A549 (cell line): ENCODE data around the gene PDZK1. TPM values are rescaled to one million over a fixed set of nuclear protein-coding genes. Genes with fewer than 3 reads are reported as not detected.

Experiments used
- ATAC-seq, 2 experiments: fragments of 200-7000 bp in 1 of 2; fragments of >200 bp in 1 of 2; cut with Nextera tagmentation in 1 of 2; cut with Tn5 transposase in 1 of 2; 3 replicates each; pipeline versions ENCODE4 v1.8.0 to v1.9.1; 2018 to 2020; ENCODE audit warnings: mild to moderate bottlenecking in 1 of 2, moderate library complexity in 1 of 2
- CTCF ChIA-PET: fragments of 300-600 bp; sonication (Branson Sonifier 250); formaldehyde crosslinking; extraction: SDS; loops from one replicate; lab custom pipeline; 2021; ENCODE audit warnings: antibody characterized with exemption, inconsistent platforms; lab: Yijun Ruan, JAX
- POLR2A ChIA-PET: fragments of 350-600 bp; formaldehyde crosslinking; extraction: SDS; loops from one replicate; lab custom pipeline; 2021; ENCODE audit warnings: antibody characterized with exemption, inconsistent platforms; lab: Yijun Ruan, JAX
- DNase-seq, 2 experiments: peaks; one replicate each; pipeline versions ENCODE4 v3.0.0 to v3.0.0-alpha.2; 2011 to 2016; ENCODE audit warnings: low read depth in 1 of 2, low spot score in 1 of 2
- FAIRE-seq: peaks from 2 replicates; lab custom pipeline; 2011; peaks lifted over from hg19 to GRCh38; lab: Jason Lieb, UNC
- H3K27ac ChIP-seq, 2 experiments: fragments of >200 bp; sonication (Bioruptor Twin); formaldehyde crosslinking; 3 replicates each; pipeline ENCODE4 v1.5.1; 2016 to 2017
- H3K4me1 ChIP-seq: fragments of >200 bp; sonication (Bioruptor Twin); formaldehyde crosslinking; 3 replicates; pipeline ENCODE4 v1.6.1; 2016
- H3K4me2 ChIP-seq: fragments of >200 bp; sonication (Bioruptor Twin); formaldehyde crosslinking; 3 replicates; pipeline ENCODE4 v1.6.1; 2016
- H3K4me3 ChIP-seq: fragments of >200 bp; sonication (Bioruptor Twin); formaldehyde crosslinking; 3 replicates; pipeline ENCODE4 v1.5.1; 2016
- H3K9me3 ChIP-seq: fragments of >200 bp; sonication (Bioruptor Twin); formaldehyde crosslinking; 3 replicates; pipeline ENCODE4 v1.6.1; 2016
- CBX8 ChIP-seq: fragments of 200-600 bp; sonication (generic); IDR thresholded peaks from 2 replicates; pipeline ENCODE4 v1.6.1; 2016
- CHD2 ChIP-seq: fragments of 150-350 bp; IDR thresholded peaks from 2 replicates; pipeline ENCODE4 v1.6.1; 2014; ENCODE audit warnings: low read length; ENCODE audit not compliant: partially characterized antibody
- EHF ChIP-seq: fragments of 250-450 bp; sonication (Bioruptor Pico); IDR thresholded peaks from 2 replicates; pipeline ENCODE4 v1.5.0; 2020; ENCODE audit warnings: mild to moderate bottlenecking
- EHMT2 ChIP-seq: fragments of 200-600 bp; sonication (generic); IDR thresholded peaks from 2 replicates; pipeline ENCODE4 v1.6.1; 2016; ENCODE audit warnings: antibody characterized with exemption, low read depth, mild to moderate bottlenecking, moderate library complexity
- EP300 ChIP-seq, 2 experiments: fragments of >200 bp; sonication (Bioruptor Twin); formaldehyde crosslinking; IDR thresholded peaks; 2 replicates in 1 of 2; 3 replicates in 1 of 2; pipeline ENCODE4 v1.6.1; 2016 to 2017
- FOSL2 ChIP-seq, 2 experiments: fragments of 450-650 bp in 1 of 2; fragments of >200 bp in 1 of 2; sonication (Bioruptor Twin) in 1 of 2; formaldehyde crosslinking; IDR thresholded peaks; 2 replicates each; pipeline versions ENCODE4 v1.5.0 to v1.6.1; 2016 to 2020; ENCODE audit warnings: mild to moderate bottlenecking in 1 of 2, moderate library complexity in 1 of 2
- HDAC2 ChIP-seq: fragments of 200-600 bp; sonication (generic); IDR thresholded peaks from 2 replicates; pipeline ENCODE4 v1.6.1; 2016
- HEYL ChIP-seq: fragments of 250-450 bp; sonication (Bioruptor Pico); IDR thresholded peaks from 2 replicates; pipeline ENCODE4 v1.8.0; 2021; ENCODE audit warnings: mild to moderate bottlenecking, moderate library complexity
- JUNB ChIP-seq: fragments of >200 bp; sonication (Bioruptor Twin); formaldehyde crosslinking; IDR thresholded peaks from 2 replicates; pipeline ENCODE4 v1.6.1; 2016
- KDM1A ChIP-seq: fragments of 200-600 bp; sonication (generic); IDR thresholded peaks from 2 replicates; pipeline ENCODE4 v1.6.1; 2016; ENCODE audit warnings: low read depth, mild to moderate bottlenecking
- MAZ ChIP-seq: fragments of 150-350 bp; IDR thresholded peaks from 2 replicates; pipeline ENCODE4 v1.6.1; 2014; ENCODE audit warnings: antibody characterized with exemption, low read depth, low read length, borderline replicate concordance
- MYC ChIP-seq: IDR thresholded peaks from 2 replicates; pipeline ENCODE4 v1.6.1; 2012; ENCODE audit warnings: mild to moderate bottlenecking, inconsistent platforms, low read length, improper control_type of control experiment, borderline replicate concordance
- NPAS2 ChIP-seq: fragments of 250-450 bp; sonication (Bioruptor Pico); IDR thresholded peaks from 2 replicates; pipeline ENCODE4 v1.8.0; 2022; ENCODE audit warnings: mild to moderate bottlenecking, moderate library complexity, borderline replicate concordance
- POLR2A ChIP-seq: IDR thresholded peaks from 2 replicates; pipeline ENCODE4 v1.6.1; 2012; ENCODE audit warnings: mild to moderate bottlenecking, low read length
- RAD21 ChIP-seq, 2 experiments: fragments of >200 bp in 1 of 2; sonication (Bioruptor Twin) in 1 of 2; formaldehyde crosslinking in 1 of 2; IDR thresholded peaks in 1 of 2; conservative IDR thresholded peaks in 1 of 2; 2 replicates in 1 of 2; 3 replicates in 1 of 2; pipeline ENCODE4 v1.6.1; 2012 to 2018; ENCODE audit warnings: inconsistent platforms in 1 of 2
- RARB ChIP-seq: fragments of 250-450 bp; sonication (Bioruptor Pico); IDR thresholded peaks from 2 replicates; pipeline ENCODE4 v1.8.0; 2021; ENCODE audit warnings: mild to moderate bottlenecking, moderate library complexity
- RNF2 ChIP-seq: fragments of 200-600 bp; sonication (generic); IDR thresholded peaks from 2 replicates; pipeline ENCODE4 v1.6.1; 2016; ENCODE audit warnings: low read depth, mild to moderate bottlenecking, antibody characterized with exemption, moderate library complexity, borderline replicate concordance
- SREBF2 ChIP-seq: fragments of 450-650 bp; IDR thresholded peaks from 2 replicates; pipeline ENCODE4 v1.6.1; 2014; ENCODE audit warnings: mild to moderate bottlenecking, moderate library complexity
- ZC3H11A ChIP-seq: fragments of 450-650 bp; IDR thresholded peaks from 2 replicates; pipeline ENCODE4 v1.6.1; 2014; ENCODE audit warnings: antibody characterized with exemption, mild to moderate bottlenecking
- ZNF302 ChIP-seq: fragments of 250-450 bp; sonication (Bioruptor Pico); IDR thresholded peaks from 2 replicates; pipeline ENCODE4 v1.9.0; 2021; ENCODE audit warnings: inconsistent platforms, mild to moderate bottlenecking, moderate library complexity
- WGBS: methylation state at CpG from one replicate; pipeline ENCODE4 v1.1.6; 2017; ENCODE audit errors: missing lambda C conversion rate; 5-methylcytosine and 5-hydroxymethylcytosine counted together
- polyA plus RNA-seq, 4 experiments: library from polyadenylated mRNA; depleted of rRNA in 3 of 4; stranded (reverse); fragments of >200 nt; fragmentation: RNase III in 1 of 4; extraction: RNeasy Plus Mini Kit Qiagen cat#74134 plus additional on column Dnase treatment in 1 of 4; gene quantifications; 2 replicates in 3 of 4; 3 replicates in 1 of 4; pipeline ENCODE4 v1.2.3, GENCODE V29; 2011 to 2017
- TF ChIP-seq, protein P1 (sequence below): fragments of 200-600 bp; sonication (generic); IDR thresholded peaks from 2 replicates; pipeline ENCODE4 v1.6.1; 2016; ENCODE audit warnings: antibody characterized with exemption, mild to moderate bottlenecking, moderate library complexity
- TF ChIP-seq, protein P2 (sequence below): fragments of 250-450 bp; sonication (Bioruptor Pico); IDR thresholded peaks from 2 replicates; pipeline ENCODE4 v1.5.0; 2021; ENCODE audit warnings: mild to moderate bottlenecking, moderate library complexity, borderline replicate concordance
- TF ChIP-seq, protein P3 (sequence below): fragments of 250-450 bp; sonication (Bioruptor Pico); IDR thresholded peaks from 2 replicates; pipeline ENCODE4 v1.5.0; 2020; ENCODE audit warnings: low read depth, mild to moderate bottlenecking, moderate library complexity
- TF ChIP-seq, protein P4 (sequence below): fragments of 150-350 bp; IDR thresholded peaks from 2 replicates; pipeline ENCODE4 v1.6.1; 2014; ENCODE audit warnings: low read depth, mild to moderate bottlenecking, low read length
- TF ChIP-seq, protein P5 (sequence below): IDR thresholded peaks from 2 replicates; pipeline ENCODE4 v1.6.1; 2012

PDZK1 gene
- polyA plus RNA-seq, 2 of the 4 experiments (the other 2 are of a cell fraction): 1.3 to 2.9 TPM

DNA sequence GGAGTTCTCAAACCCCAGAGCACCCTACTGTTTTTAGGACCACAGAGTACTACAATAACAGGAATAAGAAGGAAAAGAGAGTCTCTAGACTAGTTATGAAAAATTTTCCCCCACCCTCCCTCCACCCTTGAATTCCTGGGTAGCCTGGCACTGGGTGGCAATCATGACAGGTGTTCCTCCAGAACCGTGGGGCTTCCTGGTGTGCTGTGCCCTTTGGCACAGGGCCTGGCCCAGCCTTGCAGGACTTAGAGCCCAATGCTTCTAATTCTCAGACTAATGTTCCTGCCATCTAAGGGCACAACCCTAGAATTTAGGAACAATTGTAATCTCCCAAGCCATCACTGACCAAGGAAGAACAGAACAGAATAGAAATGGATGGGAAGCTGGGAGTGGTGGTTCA is 10.7 kb upstream of the PDZK1 start:
- no peaks in the 10 kb centered on the region for H3K9me3 ChIP-seq
- no peak overlapping the region for H3K4me3 ChIP-seq
- no peak for TF ChIP-seq MYC
- TF ChIP-seq EHF: no peak
- TF ChIP-seq, protein P1, sequence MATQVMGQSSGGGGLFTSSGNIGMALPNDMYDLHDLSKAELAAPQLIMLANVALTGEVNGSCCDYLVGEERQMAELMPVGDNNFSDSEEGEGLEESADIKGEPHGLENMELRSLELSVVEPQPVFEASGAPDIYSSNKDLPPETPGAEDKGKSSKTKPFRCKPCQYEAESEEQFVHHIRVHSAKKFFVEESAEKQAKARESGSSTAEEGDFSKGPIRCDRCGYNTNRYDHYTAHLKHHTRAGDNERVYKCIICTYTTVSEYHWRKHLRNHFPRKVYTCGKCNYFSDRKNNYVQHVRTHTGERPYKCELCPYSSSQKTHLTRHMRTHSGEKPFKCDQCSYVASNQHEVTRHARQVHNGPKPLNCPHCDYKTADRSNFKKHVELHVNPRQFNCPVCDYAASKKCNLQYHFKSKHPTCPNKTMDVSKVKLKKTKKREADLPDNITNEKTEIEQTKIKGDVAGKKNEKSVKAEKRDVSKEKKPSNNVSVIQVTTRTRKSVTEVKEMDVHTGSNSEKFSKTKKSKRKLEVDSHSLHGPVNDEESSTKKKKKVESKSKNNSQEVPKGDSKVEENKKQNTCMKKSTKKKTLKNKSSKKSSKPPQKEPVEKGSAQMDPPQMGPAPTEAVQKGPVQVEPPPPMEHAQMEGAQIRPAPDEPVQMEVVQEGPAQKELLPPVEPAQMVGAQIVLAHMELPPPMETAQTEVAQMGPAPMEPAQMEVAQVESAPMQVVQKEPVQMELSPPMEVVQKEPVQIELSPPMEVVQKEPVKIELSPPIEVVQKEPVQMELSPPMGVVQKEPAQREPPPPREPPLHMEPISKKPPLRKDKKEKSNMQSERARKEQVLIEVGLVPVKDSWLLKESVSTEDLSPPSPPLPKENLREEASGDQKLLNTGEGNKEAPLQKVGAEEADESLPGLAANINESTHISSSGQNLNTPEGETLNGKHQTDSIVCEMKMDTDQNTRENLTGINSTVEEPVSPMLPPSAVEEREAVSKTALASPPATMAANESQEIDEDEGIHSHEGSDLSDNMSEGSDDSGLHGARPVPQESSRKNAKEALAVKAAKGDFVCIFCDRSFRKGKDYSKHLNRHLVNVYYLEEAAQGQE: no peak
- no peak for TF ChIP-seq JUNB
- no peak for TF ChIP-seq NPAS2
- no peak for TF ChIP-seq EHMT2
- no peak for TF ChIP-seq HEYL (CRISPR knock-in tag)
- TF ChIP-seq, protein P2, sequence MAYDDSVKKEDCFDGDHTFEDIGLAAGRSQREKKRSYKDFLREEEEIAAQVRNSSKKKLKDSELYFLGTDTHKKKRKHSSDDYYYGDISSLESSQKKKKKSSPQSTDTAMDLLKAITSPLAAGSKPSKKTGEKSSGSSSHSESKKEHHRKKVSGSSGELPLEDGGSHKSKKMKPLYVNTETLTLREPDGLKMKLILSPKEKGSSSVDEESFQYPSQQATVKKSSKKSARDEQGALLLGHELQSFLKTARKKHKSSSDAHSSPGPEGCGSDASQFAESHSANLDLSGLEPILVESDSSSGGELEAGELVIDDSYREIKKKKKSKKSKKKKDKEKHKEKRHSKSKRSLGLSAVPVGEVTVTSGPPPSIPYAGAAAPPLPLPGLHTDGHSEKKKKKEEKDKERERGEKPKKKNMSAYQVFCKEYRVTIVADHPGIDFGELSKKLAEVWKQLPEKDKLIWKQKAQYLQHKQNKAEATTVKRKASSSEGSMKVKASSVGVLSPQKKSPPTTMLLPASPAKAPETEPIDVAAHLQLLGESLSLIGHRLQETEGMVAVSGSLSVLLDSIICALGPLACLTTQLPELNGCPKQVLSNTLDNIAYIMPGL: no peak
- no peak for TF ChIP-seq FOSL2 (IDR thresholded peaks at IDR 0.05)
- no peak for TF ChIP-seq FOSL2 (CRISPR knock-in tag; IDR thresholded peaks at IDR 0.05)
- no peak for TF ChIP-seq CHD2
- WGBS: 19% methylated on average over 1 of the region's 1 CpG
- H3K27ac ChIP-seq: no peak overlapping the region
- FAIRE-seq: no peak
- DNase-seq: no peak
- ChIA-PET POLR2A (no interaction called here), CTCF (no interaction called here)
- ATAC-seq: no peak
- peaks cover 20% of the 10 kb centered on the region for H3K4me1 ChIP-seq
- H3K4me2 ChIP-seq: no peak overlapping the region

DNA sequence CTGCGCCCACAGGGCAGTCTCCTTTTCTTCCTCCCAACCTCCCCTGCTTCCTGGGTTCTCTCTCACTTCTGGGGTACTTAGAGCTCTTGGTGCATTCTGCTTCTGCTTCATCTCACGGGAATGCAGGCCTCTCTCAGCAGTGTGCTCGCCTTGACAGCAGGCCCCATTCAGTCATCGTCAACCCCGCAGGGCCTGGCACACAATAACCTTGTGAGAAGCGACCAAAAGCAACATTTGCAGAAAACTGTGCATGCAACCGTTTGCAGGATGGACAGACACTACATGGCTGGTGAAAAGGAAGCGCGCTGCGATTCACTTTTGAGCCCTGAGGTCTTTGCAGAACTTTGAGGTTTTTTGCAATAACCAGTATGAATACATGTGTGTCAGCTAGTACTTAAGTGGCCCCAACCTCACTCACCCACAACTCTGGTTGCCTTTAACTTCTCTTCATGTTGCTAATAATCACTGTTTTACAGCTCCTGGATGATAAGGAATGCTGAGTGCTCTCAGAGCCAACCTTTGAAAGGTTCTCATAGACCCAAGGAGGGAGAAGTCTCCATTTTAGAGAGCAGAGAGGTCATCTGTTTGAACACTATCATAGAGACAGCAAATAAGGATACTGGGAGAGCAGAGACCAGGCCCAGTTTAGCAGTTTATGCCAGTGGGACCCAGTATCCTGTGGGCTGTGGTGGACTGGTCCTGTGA is 9.6 kb upstream of the PDZK1 start:
- ATAC-seq (no peak), DNase-seq (no peak)
- CTCF ChIA-PET: no interaction called here
- TF ChIP-seq KDM1A: no peak
- TF ChIP-seq, protein P3, sequence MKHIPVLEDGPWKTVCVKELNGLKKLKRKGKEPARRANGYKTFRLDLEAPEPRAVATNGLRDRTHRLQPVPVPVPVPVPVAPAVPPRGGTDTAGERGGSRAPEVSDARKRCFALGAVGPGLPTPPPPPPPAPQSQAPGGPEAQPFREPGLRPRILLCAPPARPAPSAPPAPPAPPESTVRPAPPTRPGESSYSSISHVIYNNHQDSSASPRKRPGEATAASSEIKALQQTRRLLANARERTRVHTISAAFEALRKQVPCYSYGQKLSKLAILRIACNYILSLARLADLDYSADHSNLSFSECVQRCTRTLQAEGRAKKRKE (CRISPR knock-in tag): no peak
- no peak for TF ChIP-seq SREBF2
- no peak for TF ChIP-seq ZC3H11A
- TF ChIP-seq, protein P4, sequence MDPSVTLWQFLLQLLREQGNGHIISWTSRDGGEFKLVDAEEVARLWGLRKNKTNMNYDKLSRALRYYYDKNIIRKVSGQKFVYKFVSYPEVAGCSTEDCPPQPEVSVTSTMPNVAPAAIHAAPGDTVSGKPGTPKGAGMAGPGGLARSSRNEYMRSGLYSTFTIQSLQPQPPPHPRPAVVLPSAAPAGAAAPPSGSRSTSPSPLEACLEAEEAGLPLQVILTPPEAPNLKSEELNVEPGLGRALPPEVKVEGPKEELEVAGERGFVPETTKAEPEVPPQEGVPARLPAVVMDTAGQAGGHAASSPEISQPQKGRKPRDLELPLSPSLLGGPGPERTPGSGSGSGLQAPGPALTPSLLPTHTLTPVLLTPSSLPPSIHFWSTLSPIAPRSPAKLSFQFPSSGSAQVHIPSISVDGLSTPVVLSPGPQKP: no peak
- TF ChIP-seq RNF2: no peak
- TF ChIP-seq, protein P1: no peak
- TF ChIP-seq MAZ: no peak
- no peak for TF ChIP-seq EP300 (IDR thresholded peaks at IDR 0.05)
- TF ChIP-seq, protein P5, sequence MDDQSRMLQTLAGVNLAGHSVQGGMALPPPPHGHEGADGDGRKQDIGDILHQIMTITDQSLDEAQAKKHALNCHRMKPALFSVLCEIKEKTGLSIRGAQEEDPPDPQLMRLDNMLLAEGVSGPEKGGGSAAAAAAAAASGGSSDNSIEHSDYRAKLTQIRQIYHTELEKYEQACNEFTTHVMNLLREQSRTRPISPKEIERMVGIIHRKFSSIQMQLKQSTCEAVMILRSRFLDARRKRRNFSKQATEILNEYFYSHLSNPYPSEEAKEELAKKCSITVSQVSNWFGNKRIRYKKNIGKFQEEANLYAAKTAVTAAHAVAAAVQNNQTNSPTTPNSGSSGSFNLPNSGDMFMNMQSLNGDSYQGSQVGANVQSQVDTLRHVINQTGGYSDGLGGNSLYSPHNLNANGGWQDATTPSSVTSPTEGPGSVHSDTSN: no peak
- no peak for TF ChIP-seq RAD21 (conservative IDR thresholded peaks at IDR 0.05 in 1 of 2, IDR thresholded peaks at IDR 0.05 in 1 of 2)
- no peak for TF ChIP-seq ZNF302 (CRISPR knock-in tag)
- no peak for TF ChIP-seq MYC
- no peak for TF ChIP-seq HDAC2
- no peak for TF ChIP-seq POLR2A
- no peak for TF ChIP-seq CBX8
- TF ChIP-seq RARB (CRISPR knock-in tag): no peak
- TF ChIP-seq, all 56 proteins: peak for 0
- Histone ChIP-seq H3K4me1 (peaks cover 27% of the 10 kb centered on the region), H3K4me2 (no peak overlapping the region), H3K9me3 (no peaks in the 10 kb centered on the region), H3K4me3 (no peak overlapping the region), H3K27ac (no peak overlapping the region)
- FAIRE-seq: no peak
- 93% methylated on average over 10 of the region's 10 CpGs for WGBS
- POLR2A ChIA-PET: no interaction called here
